ENCODE measurements around the gene CLEC3B.

GRCh38 chr3:45066109-45066801 is 40.2 kb downstream of the CLEC3B start:
- TF ChIP-seq, protein P1, sequence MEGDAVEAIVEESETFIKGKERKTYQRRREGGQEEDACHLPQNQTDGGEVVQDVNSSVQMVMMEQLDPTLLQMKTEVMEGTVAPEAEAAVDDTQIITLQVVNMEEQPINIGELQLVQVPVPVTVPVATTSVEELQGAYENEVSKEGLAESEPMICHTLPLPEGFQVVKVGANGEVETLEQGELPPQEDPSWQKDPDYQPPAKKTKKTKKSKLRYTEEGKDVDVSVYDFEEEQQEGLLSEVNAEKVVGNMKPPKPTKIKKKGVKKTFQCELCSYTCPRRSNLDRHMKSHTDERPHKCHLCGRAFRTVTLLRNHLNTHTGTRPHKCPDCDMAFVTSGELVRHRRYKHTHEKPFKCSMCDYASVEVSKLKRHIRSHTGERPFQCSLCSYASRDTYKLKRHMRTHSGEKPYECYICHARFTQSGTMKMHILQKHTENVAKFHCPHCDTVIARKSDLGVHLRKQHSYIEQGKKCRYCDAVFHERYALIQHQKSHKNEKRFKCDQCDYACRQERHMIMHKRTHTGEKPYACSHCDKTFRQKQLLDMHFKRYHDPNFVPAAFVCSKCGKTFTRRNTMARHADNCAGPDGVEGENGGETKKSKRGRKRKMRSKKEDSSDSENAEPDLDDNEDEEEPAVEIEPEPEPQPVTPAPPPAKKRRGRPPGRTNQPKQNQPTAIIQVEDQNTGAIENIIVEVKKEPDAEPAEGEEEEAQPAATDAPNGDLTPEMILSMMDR (IDR thresholded peaks at IDR 0.05) = no peak
- TF ChIP-seq POLR2A (IDR thresholded peaks at IDR 0.05) = no peak
